CD1c-positive myeloid dendritic cell (primary cell): ENCODE measurements around the gene TMPRSS13.
"Not testable (repeated sequence)": the region's sequence is repeated elsewhere in the genome, so short reads cannot be mapped to it uniquely, and the experiment has no call there.

Experiments used
- DNase-seq: peaks from one replicate; pipeline ENCODE4 v3.0.0-alpha.2; 2016; ENCODE audit errors: extremely low spot score

The TMPRSS13 gene

GRCh38 chr11:117950993-117951961 lies 22.1 kb upstream of the TMPRSS13 start:
- peak; percentile 65 for DNase-seq

DNA sequence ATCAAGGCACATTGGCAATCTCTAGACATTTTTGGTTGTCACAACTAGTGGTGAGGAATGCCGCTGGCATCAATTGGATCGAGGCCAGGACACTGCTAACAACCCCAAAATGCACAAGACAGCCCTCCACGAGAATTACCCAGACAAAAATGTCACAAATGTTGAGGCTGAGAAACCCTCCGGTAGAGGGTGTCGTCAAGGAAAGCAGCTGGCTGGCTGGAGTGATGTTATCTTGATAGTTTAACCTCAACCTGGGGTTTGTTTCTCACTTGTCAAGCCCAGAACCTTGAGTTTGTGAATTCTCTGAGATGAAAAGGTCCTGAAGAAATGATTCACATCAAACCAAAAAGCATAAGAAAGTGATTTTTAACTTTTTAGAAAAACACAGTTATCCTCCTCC lies 21.1 kb upstream of the TMPRSS13 start:
- peak; percentile 61 for DNase-seq

DNA sequence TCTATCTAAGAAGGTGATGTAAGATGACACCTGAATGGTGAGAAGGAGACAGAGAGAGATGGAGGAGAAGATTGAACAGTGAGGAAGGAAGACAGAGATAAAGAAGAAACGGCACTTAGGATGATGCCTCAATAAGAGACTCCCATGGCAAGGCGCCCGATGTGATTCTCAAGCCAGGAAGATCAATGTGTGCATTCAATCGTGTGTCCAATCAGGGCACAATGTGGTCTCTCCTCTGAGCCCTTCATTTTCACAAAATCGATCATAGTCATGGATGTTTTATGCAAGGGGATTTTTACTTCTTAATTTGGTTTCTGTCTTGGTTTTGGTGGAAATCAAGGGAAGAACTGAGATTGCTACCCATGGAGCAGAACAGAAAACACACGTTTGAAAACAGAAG lies 19.9 kb upstream of the TMPRSS13 start:
- no peak for DNase-seq

DNA sequence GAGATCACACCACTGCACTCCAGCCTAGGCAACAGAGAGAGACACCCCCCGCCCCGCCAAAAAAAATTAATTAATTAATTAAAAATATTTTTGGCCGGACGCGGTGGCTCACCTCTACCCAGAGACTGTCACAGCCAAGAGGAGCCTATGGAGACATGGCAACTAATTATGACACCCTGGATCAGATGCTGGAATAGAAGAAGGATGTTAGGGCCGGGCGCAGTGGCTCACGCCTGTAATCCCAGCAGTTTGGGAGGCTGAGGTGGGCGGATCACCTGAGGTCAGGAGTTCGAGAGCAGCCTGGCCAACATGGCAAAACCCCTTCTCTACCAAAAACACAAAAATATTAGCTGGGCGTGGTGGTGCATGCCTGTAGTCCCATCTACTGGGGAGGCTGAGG lies 19.3 kb upstream of the TMPRSS13 start:
- not testable (repeated sequence) for DNase-seq

- DNase-seq = not testable (repeated sequence)
Observed at GRCh38 chr11:117947751-117948150, 18.5 kb upstream of the TMPRSS13 start.

GRCh38 chr11:117946842-117947526 lies 17.8 kb upstream of the TMPRSS13 start:
- DNase-seq = peak; percentile 95

GRCh38 chr11:117946156-117946841 lies 17.1 kb upstream of the TMPRSS13 start:
- DNase-seq = no peak

GRCh38 chr11:117945047-117945810 lies 16.0 kb upstream of the TMPRSS13 start:
- peak; percentile 62 for DNase-seq

DNA sequence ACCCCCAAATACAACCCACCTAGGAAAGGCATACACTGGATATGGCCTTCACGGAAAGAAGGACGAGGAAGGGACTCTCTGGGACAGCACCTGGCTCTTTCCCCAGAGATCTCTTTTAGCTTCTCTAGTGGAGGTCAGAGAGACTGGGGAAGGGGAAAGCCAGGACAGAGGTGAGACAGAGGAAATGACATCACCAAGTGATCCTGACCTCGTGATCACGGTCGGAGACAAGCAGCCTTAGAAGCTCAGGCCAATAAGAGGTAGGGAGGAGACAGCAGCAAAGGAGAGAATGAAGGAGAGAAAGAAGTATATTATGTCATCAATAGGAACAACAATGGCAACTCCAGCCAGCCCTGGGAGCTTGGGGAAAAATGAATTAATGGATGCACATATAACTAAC lies 15.4 kb upstream of the TMPRSS13 start:
- DNase-seq = no peak

DNA sequence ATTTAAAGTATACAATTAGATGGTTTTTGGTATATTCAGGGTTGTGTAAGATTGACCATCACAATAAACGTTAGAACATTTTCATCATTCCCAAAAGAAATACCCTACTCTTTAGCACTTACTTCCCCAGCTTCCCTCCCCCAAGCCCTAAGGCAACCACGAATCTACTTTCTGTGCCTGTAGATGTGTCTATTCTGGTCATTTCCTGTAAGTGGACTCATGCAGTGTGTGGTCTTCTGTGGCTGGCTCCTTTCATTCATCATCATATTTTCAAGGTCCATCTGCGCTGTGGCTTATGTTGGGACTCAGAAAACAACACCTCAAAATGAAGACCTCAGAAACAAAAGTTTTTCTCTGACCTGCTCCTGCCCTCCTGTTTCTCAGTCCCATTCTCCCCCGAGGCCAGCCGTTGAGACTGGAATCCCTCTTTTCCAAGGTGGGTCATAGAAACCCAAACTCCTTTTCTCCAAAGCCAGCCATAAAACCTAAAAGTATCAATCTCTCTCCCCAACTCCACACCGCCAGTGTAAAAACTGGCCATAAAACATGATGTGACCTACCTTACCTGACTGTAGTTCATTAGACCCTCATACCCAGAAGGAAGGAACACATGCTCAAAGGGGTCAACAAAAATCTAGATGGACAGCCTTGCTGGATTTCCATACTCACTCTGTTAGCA lies 12.9 kb upstream of the TMPRSS13 start:
- no peak for DNase-seq

- DNase-seq = no peak
Observed at GRCh38 chr11:117941163-117941707, 12.0 kb upstream of the TMPRSS13 start.

DNA sequence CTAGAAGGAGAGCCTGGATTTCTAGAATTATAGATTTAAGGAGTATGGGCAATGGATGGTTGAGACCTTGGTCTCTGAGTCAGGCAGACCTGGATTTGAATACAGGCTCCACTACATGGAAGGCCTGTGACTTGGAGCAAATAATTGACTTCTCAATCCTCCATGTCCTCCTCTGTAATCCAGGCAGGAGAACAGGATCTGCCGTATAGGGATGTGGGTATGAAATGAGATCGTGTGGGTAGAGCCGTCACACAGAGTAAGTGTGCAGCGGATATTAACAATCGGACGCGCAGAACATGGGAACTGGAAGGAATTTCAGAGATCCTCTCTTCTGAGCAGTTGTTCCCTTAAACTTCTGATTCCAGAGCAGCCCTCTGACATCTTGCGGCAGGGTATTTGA lies 11.5 kb upstream of the TMPRSS13 start:
- DNase-seq = no peak

DNA sequence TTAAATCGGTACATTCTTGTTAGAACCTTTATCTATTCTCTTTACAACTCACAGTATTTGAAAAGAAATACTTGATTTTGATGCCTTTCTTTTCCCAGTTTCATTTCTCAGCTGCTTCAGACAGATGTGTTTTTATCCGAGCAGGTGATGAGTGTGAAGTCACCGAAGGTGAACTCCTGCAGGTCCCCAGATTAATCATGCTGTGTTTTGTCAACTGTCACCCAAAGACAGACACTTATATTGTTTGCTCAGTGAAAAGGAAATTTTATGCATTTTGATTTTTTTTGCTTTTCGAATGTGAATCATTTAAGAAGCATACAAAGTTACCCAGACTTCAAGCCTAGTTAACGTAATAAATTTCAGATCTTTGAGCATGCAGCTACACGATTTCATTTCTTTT lies 7.8 kb upstream of the TMPRSS13 start:
- no peak for DNase-seq

DNA sequence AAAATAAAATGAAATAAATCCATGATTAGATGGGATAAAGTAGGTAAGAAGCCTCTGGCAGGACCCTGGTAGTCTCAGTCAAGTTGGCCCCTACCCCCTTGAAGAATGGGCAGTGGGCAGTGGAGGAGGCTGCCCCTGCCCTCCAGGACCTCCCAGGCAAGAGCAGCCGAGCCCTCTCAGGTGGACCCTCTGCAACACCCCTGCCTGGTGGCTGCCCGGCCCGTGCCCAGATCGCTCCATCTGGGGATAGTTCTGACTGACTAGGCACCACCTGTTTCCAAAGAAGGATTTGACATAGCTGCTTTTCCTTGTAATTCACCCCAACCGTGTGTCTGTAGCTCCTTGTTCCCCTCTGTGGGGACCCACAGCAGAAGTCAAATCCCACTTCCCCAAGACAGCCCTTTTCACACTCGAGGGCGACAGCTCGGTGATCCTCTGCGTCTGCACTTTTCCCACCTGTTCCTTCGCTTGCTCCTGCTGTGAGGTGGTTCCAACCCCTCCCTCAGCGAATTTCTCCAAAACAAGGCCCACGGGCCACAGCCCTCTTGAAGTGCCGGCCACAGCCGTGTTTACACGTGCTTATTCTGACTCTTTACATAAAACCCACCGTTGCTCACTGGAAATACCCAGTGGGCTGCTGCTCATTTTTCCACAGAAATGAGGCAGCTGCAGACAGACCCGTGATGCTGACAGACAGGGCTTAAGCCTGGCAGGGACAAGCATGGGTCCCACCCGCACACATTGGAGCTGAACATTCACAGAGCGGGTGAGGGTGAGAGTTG lies 5.5 kb upstream of the TMPRSS13 start:
- DNase-seq = peak; percentile 49

DNA sequence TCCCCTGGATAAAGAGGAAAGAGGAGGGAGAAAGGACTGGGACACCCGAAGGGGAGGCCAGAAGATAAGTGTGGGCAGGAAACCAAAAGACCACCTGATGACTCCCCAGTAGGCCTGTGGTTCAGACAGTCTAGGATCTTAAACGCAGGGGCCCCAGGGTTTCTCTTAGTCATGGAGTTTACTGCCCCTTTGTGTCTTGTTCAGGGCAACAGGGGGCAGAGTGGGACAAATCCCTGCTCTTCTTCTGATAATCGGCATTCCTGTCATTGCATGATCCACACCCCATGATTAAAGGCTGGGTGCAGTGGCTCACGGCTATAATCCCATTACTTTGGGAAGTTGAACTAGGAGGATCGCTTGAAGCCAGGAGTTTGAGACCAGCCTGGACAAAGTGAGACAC lies 4.7 kb upstream of the TMPRSS13 start:
- no peak for DNase-seq

- DNase-seq = no peak
Observed at GRCh38 chr11:117933475-117933874, 4.3 kb upstream of the TMPRSS13 start.

GRCh38 chr11:117932947-117933346 lies 3.7 kb upstream of the TMPRSS13 start:
- DNase-seq = peak; percentile 28

GRCh38 chr11:117932426-117932825 lies 3.2 kb upstream of the TMPRSS13 start:
- no peak for DNase-seq

DNA sequence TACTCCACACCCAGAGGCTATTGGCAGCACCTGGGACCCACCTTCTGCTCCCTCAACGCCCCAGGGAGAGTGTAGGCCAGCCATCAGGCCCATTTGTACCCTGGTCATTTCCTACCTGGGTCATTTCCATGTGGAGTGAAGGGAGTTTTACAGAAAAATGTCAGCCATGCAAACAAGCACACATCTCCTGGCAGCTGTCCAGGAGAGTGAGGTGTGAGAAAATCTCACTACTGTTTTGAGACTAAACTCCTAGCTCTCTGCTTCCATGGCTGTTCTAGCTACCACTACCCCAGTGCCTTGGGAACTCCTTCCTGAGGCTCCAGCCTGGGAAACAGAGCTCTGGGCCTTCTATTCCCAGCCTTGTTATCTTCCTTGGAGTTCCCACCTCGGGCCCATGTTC lies 2.8 kb upstream of the TMPRSS13 start:
- no peak for DNase-seq
